Measurements from ENCODE around the gene EVI2A. TPM values are rescaled to one million over a fixed set of nuclear protein-coding genes. Genes with fewer than 3 reads are reported as not detected.
A peak's percentile ranks its signal among the peaks of the same experiment; 100 is the strongest.
"Not testable (repeated sequence)": the region's sequence is repeated elsewhere in the genome, so short reads cannot be mapped to it uniquely, and the experiment has no call there.

The EVI2A gene
- total RNA-seq, 1 donor from 2014 or later, result 9.3 TPM

- intact Hi-C loops (cut with DNase I), result no loop called here
- no peak for ATAC-seq
- DNase-seq (ENCODE audit: low spot score), result no peak
These were observed 6.7 kb downstream of the EVI2A start for GRCh38 chr17:31314782-31315100.

- ATAC-seq (no peak), DNase-seq (ENCODE audit: low spot score) (no peak)
- intact Hi-C loops (cut with DNase I), result no loop called here
These were observed 7.2 kb downstream of the EVI2A start, which contains the start of gene EVI2B for GRCh38 chr17:31313982-31314781. TSS of gene EVI2B (minus strand) at chr17:31314054. CDS start at chr17:31305609, 8,445 bp downstream.

GRCh38 chr17:31312223-31312622 lies 9.2 kb downstream of the EVI2A start:
- intact Hi-C loops (cut with DNase I); ATAC-seq; DNase-seq (ENCODE audit: low spot score): not testable (repeated sequence)

GRCh38 chr17:31311526-31311925 lies 9.9 kb downstream of the EVI2A start:
- DNase-seq (ENCODE audit: low spot score) (no peak), ATAC-seq (no peak)
- intact Hi-C loops (cut with DNase I), result no loop called here

- intact Hi-C loops (cut with DNase I), result no loop called here
- ATAC-seq (no peak), DNase-seq (ENCODE audit: low spot score) (no peak)
These were observed 10.5 kb downstream of the EVI2A start for GRCh38 chr17:31310886-31311285.

GRCh38 chr17:31310260-31310659 lies 11.2 kb downstream of the EVI2A start:
- DNase-seq (ENCODE audit: low spot score), result no peak

GRCh38 chr17:31309556-31309955 lies 11.9 kb downstream of the EVI2A start:
- intact Hi-C loops (cut with DNase I), result no loop called here
- DNase-seq (ENCODE audit: low spot score), result no peak
- ATAC-seq, result peak; percentile 68

More at GRCh38 chr17:31310260-31310659, 11.2 kb downstream of the EVI2A start:
- ATAC-seq, result no peak
- intact Hi-C loops (cut with DNase I), result no loop called here

- no peak for ATAC-seq
- DNase-seq (ENCODE audit: low spot score), result no peak
These were observed 12.8 kb downstream of the EVI2A start for GRCh38 chr17:31308372-31309334.

GRCh38 chr17:31307640-31308039 lies 13.8 kb downstream of the EVI2A start:
- intact Hi-C loops (cut with DNase I), result no loop called here
- ATAC-seq (no peak), DNase-seq (ENCODE audit: low spot score) (no peak)

More at GRCh38 chr17:31308372-31309334, 12.8 kb downstream of the EVI2A start:
- intact Hi-C loops (cut with DNase I), result no loop called here

- intact Hi-C loops (cut with DNase I), result no loop called here
- ATAC-seq (no peak), DNase-seq (ENCODE audit: low spot score) (no peak)
These were observed 21.8 kb downstream of the EVI2A start for GRCh38 chr17:31299624-31300023.

GRCh38 chr17:31297090-31297489 lies 24.3 kb downstream of the EVI2A start, which contains the start of gene OMG:
TSS of gene OMG (minus strand) at chr17:31297239. CDS start at chr17:31296331, 908 bp downstream.
- ATAC-seq, result no peak
- DNase-seq (ENCODE audit: low spot score), result no peak
- intact Hi-C loops (cut with DNase I), result no loop called here

- intact Hi-C loops (cut with DNase I), result no loop called here
- ATAC-seq, result no peak
These were observed 25.3 kb downstream of the EVI2A start for GRCh38 chr17:31296142-31296541.

GRCh38 chr17:31295489-31295871 lies 25.9 kb downstream of the EVI2A start:
- DNase-seq (ENCODE audit: low spot score), result no peak
- intact Hi-C loops (cut with DNase I), result no loop called here
- ATAC-seq, result no peak

More at GRCh38 chr17:31296142-31296541, 25.3 kb downstream of the EVI2A start:
- DNase-seq (ENCODE audit: low spot score), result no peak

- intact Hi-C loops (cut with DNase I), result no loop called here
- DNase-seq (ENCODE audit: low spot score) (no peak), ATAC-seq (no peak)
These were observed 26.5 kb downstream of the EVI2A start for GRCh38 chr17:31294820-31295488.

- intact Hi-C loops (cut with DNase I), result no loop called here
- no peak for ATAC-seq
- DNase-seq (ENCODE audit: low spot score), result no peak
These were observed 27.2 kb downstream of the EVI2A start for GRCh38 chr17:31294231-31294630.

- no peak for ATAC-seq
- no peak for DNase-seq (ENCODE audit: low spot score)
- intact Hi-C loops (cut with DNase I), result no loop called here
These were observed 27.8 kb downstream of the EVI2A start for GRCh38 chr17:31293581-31293980.

- intact Hi-C loops (cut with DNase I), result no loop called here
- ATAC-seq, result no peak
- no peak for DNase-seq (ENCODE audit: low spot score)
These were observed 29.6 kb downstream of the EVI2A start for GRCh38 chr17:31291820-31292219.

- intact Hi-C loops (cut with DNase I), result no loop called here
- ATAC-seq (no peak), DNase-seq (ENCODE audit: low spot score) (no peak)
These were observed 31.6 kb downstream of the EVI2A start for GRCh38 chr17:31289790-31290189.

- ATAC-seq; intact Hi-C loops (cut with DNase I): not testable (repeated sequence)
These were observed 33.5 kb downstream of the EVI2A start for GRCh38 chr17:31287932-31288331.

More at GRCh38 chr17:31287932-31288331, 33.5 kb downstream of the EVI2A start:
- DNase-seq (ENCODE audit: low spot score), result not testable (repeated sequence)

Data from sciatic nerve (tissue), 2 donors.